CD4-positive, alpha-beta T cell treated with Interleukin-15 for 1 hour (primary cell): ENCODE measurements around the gene EXOC6B.

ENCODE experiments used
- DNase-seq: peaks from one replicate; pipeline ENCODE4 v3.0.0-alpha.2; 2020

Gene EXOC6B

DNA sequence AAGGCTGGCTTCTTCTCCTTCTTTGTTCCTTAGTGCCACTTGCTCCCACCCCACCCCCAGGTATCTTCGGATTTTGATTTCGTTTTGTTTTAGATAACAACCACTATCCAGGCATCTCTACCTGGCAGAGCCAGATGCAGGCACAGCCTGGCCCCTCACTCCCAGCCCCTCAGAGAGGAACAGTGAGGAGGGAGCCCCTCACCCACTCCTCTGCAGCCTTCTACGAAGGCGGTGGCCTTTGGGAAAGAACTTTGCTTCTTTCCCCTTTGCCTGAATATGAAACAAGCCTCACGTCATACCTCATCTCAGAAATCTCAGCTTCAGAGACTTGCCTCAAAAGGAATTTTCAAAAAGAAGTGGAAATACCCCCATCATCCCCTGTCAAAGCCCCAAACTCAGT is 671.9 kb downstream of the EXOC6B start:
- no peak for DNase-seq

DNA sequence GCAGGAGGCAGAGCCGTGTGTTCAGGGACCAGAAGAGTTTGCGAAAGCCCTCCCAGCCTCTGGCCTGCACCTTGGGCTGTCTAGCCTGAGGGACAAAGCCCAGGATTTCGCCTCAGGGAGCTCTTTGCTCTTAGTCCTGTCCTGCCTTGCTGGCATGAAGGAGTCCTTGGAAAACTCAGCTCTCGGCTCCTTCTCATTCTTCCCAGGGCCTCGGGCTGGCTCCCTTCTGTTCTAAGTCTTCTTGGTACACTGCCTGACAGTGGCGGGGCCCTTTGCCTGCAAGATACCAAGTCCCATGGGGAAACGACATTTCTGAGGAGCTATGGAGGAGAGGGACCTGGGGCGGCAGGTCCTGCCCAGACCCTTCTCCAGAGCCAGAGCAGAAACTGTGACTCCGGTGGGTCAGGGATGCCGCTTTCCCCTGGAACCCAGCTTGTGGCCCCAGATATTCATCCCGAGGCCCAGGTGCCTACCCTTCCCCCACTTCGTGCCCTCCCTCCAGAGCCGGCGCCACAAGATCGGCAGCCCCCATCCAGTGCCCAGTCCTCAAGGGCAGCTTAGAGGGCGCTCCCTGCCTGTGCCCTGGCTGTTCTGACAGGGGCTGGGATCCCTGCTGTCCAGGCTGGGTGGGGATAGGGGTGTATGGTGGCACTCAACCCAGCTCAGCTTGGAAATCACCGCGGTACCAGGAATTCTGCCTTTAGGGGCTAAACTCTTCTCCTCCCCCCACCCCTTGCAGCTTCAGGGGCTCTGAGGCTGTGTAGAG is 672.6 kb downstream of the EXOC6B start:
- DNase-seq, result no peak

DNA sequence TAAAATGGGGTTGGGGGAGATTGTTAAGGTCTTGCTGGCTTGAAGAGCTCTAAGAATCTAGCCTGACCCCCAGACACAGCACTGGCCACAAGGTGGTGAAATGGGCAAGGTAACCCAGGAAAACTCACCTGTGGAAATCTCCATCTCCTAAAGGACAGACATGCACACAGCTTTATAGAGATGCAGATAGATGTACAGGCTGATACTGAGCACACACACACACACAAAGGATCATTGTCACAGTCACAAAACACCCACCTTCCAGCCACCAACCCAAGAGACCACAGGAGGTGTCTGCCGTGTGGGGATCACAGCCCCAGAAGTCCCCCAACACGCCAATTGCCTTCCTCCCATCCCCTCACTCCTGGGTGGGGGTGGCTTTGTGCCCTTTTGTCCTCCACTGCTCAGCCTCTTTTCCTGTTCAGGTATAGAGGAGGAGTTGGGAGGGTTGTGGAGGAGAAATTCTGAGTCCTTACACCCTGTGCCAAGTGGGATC is 674.9 kb downstream of the EXOC6B start:
- no peak for DNase-seq

DNA sequence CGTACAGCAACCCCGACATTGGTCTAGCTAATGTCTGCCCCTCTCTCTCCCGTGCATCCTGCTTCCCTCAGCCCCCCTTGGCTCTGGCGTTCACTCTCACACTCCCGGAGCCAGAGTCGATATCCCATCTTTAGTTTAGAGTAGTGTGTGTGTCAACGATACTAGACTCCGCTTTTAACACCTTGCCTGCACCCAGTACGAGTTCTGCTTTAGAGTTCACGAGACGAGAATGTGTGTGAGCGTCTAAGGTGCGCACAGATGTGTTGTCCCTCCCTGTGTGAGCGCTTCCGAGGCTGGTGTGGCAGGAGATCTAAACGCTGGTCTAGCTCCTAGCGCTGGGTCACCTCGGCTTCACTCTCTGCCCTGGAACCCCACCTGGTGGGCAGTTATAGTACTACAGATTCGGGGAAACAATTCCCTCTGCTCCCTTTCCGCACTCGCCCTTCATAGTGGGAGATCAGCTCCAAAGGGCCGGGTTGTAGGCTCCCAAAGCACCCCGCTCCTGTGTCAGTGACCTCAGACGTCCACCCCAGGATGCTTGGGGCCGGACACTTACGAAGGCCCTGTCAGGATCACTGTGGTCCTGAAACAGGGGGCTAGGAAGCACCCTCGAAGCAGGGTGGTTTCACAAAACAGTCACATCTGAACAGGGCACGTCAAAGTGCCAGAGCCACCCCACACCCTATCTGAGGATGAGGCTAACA is 675.5 kb downstream of the EXOC6B start:
- DNase-seq, result peak; percentile 34

DNA sequence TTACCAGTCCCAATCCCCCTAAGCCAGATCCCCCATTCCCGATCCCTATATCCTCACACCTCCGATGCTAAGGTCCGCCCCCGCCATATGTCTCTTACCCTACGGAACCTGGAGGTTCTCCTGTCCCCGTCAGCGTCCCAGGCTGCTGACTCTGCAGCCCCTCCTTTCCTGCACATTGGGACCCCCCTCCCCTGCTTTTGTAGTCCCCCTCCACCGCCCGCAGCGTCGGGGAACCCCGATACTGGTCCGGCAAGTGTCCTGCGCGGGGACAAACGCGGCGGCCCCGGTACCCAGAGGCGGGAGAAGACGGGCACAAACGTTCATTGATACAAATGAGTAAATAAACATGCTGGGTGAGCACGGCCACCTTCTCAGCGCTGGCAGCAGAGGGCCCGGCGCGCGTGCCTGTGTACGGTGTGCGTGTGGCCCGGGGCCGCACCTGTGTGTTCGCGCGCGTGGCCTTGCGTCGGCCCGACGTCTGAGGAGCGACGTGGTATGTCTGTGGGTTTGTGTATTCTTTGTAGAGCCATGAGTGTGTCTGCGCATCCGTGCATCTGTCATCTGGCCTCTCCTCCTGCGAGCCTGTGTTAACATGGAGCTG is 676.2 kb downstream of the EXOC6B start:
- DNase-seq, result no peak

DNA sequence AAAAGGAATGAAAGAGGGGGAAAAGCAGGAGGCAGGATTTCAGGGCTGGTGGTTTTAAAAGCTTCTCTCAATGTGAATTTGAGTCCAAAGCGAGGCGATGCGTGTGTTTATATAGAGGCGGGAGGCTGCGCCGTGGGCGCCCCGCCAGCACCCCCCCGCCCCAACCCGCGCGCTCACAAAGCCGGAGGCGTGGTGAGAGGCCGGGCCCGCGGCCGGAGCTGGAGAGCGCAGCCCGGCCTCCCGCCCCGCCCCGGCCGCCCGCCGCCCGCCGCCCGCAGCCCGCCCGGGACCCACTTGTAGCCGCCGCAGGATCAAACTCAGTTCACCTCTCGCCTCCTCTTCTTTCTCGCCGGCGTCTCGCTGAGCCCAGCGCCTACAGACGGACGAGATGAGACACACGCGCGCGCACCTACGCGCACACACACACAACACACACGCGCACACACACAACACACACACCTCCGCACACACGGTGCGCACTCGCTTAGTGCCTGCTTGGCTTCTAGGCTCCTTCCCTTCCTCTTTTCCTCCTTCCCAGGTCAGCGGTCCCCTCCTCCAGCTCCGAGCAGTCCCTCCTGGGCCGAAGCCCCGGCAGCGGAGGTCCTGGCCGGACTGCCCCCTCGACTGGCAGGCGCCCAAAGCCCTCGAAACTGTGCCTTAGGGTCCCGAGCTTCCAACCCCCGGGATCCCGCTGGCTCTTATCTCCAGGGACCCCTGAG is 676.8 kb downstream of the EXOC6B start:
- DNase-seq, result no peak

DNA sequence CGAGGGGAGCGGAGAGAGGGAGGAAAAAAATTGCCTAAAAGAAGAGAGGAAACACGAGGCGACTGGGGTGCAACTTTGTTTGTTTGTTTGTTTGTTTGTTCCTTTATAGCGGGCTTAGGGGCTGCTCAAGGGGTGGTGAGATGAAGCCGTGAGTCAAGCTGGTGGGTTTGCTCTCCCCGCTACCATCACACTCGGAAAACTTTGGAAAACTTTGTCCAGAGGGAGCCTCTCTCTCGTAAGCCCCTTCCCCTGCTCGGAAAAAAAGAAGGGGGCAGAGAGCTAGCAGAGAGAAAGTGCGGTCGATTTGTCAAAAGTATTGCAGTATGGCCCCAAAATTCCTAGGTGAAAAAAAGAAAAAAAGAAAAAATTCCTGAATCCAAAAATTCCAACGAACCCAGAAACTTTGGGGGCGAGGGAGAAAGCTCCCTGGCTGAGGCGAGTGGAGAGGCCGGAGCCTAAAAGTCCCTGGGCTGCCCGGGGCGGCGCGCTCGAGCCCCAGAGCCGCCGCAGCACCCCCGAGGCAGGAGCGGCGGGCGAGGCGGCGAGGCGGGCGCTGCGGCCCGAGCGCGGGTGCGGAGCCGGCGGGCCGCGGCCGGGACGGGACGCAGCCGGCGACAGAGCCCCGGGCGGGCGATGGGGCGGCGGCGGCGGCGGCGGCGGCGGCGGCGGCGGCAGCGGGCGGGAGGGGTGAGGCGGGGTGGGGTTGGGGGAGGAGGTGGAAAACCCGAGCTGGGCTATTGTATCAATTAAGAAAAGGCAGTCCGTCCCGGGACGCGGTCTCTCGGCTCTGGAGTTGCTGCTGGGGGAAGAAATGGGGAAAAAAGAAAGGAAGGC is 677.6 kb downstream of the EXOC6B start:
- DNase-seq, result no peak

DNA sequence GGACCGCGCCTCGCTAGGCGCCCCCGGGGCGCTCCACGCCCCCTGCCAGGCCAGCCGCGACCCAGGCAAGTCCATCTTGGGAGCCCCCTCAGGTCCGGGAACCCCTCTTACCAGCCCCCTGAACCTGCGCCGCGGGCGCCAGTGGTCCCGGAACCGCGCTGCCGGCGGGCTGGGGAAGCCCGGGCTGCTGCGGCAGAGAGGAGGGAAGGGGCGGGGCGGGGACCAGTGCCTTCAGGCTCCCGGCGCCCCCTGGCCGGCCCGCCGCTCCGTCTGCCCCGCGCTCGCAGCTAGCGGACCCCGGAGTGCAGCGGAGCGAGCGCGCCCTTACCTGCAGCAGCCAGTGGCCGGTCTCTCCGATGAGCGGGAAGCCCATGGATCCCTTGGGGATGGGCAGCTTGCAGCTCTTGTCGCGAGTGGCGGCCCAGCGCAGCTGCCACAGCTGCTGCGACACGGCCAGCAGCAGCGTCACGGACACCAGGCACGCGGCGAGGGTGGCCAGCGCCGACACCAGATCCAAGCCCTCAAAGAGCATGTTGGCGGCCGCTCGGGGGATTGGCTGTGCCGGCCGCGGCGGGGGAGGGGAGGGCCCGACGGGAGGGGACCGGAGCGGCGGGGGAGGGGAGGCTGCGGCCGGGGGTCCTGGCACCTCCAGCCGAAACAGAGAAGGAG is 678.4 kb downstream of the EXOC6B start, which contains the start of gene CYP26B1:
TSS of gene CYP26B1 (minus strand) at position 560 of the 669 bp plus-strand sequence. CDS start at position 532, 28 bp downstream.
- no peak for DNase-seq

DNA sequence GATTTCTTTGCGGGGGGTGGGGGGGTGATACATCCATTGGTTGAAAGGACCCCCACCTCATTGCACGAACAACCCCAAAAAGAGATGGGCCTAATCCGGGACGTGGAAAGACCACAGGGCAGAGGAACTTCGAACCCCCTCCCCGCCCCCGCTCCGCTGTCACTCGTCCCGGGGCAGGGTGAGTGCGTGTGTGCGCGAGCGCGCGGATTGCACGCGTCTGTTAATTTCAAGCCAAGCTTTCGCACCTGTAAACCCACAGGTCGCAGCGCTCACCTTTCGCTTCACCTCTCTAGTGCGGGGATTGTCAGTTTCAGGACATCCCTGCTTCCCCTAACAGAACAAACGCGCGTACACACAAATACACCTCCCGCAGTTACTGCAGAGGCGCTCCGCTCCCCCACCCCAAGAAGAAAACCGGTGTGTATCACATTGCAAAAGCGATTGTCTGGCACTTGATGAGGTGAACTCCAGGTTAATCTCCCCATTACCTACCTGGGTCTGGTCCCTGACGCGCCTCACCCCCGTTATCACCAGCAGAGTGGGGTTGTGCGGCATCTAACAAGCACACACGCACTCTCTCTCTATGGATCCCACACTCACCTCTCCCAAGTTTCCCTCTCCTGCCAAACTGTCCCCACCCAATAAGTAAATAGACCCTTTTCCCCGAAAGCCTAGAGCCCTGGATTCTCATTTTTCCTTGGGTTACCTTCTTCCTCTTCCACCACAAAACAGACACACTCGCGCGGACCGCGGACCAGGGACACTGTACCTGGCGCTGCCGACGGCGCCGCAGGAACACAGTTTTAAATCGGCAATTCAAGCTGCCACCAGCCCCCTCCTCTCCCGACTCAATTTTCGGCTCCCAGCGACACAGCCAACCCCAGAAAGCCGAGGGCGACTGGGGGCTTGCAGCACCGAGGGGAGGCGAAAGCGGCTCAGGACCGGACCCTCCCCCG is 679.2 kb downstream of the EXOC6B start:
- no peak for DNase-seq

DNA sequence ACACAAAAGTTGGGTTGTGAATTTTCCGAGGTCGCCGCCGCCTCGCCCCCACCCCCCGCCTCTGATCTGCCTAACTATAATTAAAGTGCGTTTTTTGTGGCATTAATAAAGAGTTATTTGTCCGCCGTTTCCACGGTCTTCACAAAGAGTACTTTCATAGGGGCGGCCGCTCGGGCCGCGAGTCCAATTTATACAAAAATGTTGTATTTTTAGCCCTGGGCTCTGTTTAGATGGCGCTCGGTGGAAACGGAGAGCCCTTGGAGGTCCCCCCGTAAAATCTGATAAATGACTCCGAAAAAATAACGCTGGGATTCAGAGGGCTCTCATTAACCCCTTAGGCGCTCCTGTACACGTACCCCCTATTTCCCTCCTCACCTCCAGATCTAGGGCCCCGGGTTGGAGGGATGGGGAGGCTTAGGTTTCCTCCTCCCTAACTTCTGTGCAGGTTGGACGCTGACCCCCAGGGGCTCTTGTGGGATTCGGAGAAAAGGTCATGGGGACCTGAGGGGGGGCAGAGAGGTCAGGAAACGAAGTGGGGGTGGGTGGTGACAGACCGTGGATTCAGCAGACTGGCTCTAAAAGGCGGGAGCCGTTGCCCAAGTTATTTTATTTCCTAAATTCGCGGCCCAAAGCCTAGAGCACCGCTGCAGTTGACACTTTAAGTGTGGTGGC is 680.0 kb downstream of the EXOC6B start:
- no peak for DNase-seq

DNA sequence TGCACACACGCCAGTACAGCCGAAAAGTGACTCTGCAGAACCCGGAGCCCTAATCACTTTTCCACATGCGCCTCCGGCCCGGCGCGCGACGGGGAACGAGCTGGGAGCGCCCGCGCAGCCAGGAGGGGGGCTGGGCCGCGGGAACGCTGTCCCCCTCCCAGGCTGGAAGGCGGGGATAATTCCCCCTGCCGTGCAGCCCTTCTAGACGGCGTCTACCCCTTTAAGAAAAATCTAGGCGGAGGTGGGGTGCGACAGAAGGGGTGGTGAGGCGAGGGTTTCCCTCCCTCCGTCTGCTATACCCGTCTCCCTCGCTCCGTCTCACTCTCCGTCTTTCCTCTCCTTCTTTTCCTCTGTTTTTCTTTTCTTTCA is 680.6 kb downstream of the EXOC6B start:
- DNase-seq, result no peak

DNA sequence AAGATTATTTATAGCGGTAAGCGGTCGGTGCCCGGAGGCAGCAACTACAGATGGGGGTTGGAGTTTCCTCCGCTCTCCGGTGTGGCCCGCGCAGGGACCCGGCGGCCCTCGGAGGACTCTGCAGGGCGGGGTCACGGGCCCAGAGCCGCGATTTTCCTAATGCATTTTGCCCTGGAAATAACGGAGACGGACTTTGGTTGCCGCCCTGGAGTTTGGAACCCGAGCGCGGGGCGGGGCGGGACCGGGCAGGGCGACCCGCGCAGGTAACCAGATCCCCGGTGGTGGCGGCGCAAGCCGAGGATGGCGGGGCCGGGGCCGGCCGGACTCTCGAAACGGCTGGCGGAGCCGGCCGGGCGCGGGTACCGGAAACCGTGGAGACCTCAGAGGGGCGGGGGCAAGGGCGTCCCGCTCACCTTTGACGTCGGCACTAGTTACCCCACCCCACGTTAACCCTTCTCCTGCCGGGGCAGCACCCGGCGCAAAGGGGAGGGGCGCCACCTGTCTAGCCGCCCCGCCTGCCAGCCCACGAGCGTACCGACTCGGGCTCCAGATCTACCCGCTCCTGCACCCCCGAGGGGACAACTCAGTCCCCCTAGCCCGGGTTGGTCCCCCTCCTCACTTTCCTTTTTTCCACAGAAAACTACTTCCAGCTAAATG is 681.1 kb downstream of the EXOC6B start:
- no peak for DNase-seq

DNA sequence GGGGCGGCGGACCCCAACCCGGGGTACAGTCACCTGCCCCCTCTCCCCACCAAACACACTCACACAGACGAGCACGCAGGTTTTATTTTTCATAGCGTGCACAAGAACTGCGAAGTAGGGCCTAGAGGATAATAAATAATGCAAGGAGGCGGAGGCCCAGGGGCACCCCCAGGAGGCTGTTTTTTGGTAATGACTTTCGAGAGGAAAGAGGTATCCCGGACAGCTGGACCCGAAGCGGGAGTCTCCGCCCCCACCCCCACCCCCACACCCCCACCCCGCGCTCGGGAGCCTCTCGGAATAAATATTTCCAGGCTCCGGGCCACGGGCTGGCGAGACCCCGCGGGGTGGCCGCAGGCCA is 681.6 kb downstream of the EXOC6B start:
- DNase-seq, result no peak

DNA sequence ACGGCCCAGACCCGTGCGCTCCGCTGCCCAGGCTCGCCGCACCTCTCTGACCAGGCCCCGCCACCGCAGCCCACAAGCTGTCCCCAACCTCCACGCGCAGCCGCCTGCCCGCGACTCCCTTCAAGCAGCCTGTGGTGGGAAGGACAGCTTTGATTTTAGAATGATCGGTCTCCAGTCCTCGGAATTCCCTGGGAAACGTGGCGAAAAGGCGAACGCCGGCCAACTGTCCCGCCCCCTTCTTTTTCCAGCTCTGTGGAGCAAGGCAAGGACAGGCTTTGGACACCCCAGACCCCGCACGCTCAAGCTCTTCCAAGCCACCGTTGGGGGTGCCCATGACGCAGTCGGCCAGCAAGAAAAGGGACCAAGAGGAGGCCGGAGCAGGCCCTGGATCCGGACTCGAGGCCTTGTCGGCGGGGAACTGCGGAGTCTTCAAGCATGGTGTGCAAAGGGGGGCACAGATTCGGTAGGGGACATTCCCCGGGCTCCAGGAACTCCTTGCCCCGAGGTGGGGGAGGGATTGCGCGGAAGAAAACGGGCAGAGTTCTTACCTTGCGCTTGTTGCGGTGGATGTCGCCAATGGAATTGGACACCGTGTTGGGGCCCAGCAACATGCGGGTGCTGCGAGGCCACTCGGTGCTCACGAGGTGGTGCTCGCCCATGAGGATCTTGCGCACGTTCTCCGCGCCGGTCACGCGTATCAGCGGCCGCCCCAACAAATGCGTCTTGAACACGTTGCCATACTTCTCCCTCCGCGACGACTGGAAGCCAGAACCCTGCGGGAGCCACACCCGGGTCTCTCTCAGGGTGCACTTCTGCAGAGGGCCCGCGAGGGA is 682.2 kb downstream of the EXOC6B start:
- no peak for DNase-seq

DNA sequence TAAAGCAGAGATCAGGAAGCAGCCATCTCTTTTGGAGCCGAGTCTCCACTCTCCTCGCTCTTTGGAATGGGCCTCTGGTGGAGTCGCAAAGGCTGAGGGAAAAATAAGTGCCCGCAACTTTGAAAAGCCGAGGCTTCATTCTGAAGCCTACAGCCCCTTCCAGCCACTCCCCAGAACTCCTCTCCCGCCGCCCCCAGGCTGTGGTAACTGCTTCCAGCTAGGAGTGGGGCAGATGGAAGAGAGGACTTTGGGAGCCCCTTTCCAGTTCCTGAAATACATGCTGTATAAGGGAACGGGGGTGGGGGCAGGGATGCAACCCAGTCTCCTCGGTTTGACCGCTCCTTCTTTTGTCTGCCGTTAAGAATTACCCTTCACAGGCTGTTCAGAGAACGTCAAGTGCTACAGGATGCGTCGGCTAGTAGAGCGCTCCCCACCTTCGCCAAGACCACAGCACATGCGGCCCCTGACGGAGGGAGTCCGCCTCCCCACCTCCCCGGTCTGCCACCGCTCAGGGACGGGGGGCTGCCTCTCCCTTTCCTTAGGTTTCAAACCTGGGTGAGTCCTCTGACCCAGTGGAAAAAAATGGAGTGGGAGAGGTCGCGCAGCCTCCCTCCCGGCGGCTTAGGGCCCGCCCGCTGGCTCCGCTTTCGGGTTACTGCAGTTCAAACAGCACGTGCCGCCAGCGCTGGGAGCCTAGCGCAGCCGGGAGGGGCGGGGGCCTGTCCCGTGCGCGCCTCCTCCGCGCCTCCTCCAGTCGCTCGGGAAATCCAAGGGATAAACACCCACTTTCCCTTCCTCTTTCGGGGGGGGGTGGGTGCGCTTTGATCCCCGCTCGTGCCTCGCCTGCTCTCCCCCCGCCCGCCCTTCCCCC is 683.0 kb downstream of the EXOC6B start:
- no peak for DNase-seq

DNA sequence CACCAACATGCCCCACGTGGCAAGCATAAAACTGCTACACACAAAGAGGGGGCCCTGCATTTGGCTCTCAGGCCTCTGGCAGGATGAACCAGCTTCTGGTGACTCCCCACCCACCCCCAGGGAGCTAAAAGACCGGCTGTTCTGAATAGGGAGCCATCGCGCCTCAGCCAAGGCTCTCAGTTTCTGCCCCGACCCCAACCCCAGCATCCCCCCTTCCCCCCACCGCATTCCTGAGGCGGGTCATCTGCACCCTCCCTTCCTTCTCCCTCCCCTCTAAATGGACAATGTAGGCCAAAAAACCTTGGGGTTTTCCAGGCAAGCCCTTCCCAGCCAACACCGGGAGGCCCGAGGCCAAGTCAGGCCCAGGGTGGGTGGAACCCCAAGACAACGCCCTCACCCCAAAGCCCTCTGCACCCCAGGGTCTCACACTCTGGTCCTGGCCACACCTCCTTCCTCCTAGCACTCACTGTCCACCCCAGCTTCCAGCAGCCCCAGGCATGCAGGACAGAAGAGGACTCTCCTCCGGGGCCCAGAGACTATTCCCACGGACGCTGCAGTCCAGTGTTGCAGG is 683.9 kb downstream of the EXOC6B start:
- DNase-seq, result no peak

DNA sequence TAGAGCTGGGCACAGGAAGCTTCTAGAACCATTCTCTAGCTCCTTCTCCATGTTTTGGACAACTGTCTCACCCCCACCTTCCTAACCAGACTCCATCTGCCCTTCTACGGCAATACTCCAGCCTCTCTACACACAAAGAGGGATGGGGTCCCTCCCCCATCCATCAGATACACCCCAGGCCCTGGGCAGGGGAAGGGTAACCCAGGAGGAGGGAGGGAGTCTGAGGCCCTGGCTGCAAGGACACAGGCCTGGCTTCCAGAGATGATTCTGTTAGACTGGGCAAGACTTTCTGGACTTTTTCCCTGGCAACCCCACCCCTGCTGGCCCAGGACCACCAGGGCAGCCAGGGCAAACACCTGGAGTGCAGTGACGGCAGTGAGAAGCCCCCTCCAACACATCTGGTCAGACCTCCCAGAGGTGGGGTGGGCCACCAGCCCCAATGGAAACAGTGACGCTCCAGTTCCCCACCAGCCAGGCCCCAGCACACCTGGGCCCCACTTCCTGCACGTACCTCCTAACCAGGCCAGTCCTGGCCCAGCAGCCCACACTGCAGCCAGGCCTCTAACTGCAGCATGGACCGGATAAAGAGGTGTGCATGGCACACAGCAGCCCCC is 684.7 kb downstream of the EXOC6B start:
- DNase-seq, result no peak
